ENCODE results near the gene OR51B5.
"Not testable (repeated sequence)": the region's sequence is repeated elsewhere in the genome, so short reads cannot be mapped to it uniquely, and the experiment has no call there.

Gene OR51B5

DNA sequence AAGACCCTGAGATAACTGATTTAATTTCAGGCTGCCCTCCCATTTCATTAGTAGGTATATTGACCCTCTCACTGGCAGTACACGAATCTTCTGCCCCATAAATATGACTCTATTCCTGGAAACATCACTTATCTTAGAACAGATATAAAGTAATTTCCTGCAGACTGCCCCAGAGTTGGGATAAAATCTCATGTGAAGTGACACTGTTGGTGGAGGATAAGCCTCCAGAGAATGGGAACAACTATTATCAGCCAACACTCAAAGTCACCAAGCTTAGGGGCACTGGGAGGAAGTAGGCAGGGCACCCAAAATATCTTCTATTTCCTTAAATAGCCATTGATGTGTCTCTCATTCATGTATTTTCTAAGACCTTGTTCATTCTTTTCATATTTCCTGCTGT is 8.2 kb downstream of the OR51B5 start:
- no peak overlapping the region for H3K4me3 ChIP-seq (replicated peaks; ENCODE audit: low read depth, low read length)
- DNase-seq (ENCODE audit: low read depth): no peak
- no peak for TF ChIP-seq CTCF (IDR thresholded peaks at IDR 0.05; ENCODE audit: low read length, missing control alignments)

DNA sequence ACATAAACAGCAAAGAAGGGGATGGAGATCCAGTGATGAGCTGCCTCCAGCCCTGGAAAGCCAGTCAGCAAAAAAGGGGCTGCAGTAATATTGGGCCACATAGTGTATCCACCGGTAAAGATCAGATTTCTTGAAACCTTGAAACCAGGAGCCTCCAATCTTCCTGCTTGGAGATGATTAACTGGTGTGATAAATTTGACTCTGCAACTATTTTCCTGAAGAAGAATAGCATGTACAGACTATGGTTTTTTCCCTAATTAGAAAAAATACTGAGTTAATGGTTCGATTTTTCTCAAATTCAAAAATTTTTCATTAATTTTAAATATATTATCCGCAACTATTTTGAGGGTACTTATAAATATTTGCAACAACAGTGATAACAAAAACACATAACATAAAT is 19.1 kb downstream of the OR51B5 start, which contains the start of gene OR51B2:
Gene OR51B2 (minus strand): TSS at position 101 of the 400 bp plus-strand sequence. CDS start 0 bp downstream, at position 101.
- H3K4me3 ChIP-seq (replicated peaks; ENCODE audit: low read depth, low read length): no peak within 1 kb of the TSS
- no peak for TF ChIP-seq CTCF (IDR thresholded peaks at IDR 0.05; ENCODE audit: low read length, missing control alignments)
- no peak for DNase-seq (ENCODE audit: low read depth)

GRCh38 chr11:5317292-5317691 is 26.0 kb downstream of the OR51B5 start:
- no peak for TF ChIP-seq CTCF (IDR thresholded peaks at IDR 0.05; ENCODE audit: low read length, missing control alignments)
- no peak for DNase-seq (ENCODE audit: low read depth)
- H3K4me3 ChIP-seq (replicated peaks; ENCODE audit: low read depth, low read length): no peak overlapping the region

DNA sequence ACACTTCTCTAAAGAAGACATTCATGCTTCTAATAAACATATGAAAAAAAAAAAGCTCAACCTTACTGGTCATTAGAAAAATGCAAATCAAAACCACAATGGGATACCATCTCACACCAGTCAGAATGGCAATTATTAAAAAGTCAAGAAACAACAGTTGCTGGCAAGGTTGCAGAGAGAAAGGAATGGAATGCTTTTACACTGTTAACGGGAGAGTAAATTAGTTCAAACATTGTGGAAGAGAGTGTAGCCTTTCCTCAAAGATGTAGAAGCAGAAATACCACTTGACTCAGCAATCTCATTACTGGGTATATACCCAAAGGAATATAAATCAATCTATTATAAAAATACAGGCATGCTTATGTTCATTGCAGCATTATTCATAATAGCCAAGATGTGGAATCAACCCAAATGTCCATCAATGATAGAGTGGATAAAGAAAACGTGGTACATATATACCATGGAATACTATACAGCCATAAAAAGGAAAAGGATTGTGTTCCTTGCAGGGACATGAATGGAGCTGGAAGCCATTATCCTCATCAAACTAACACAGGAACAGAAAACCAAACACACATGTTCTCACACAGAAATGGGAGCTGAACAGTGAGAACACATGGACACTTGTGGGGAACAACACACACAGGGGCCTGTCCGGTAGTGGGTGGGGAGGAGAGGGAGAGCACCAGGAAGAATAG is 29.8 kb downstream of the OR51B5 start:
- not testable (repeated sequence) for DNase-seq (ENCODE audit: low read depth); H3K4me3 ChIP-seq (replicated peaks; ENCODE audit: low read depth, low read length)

DNA sequence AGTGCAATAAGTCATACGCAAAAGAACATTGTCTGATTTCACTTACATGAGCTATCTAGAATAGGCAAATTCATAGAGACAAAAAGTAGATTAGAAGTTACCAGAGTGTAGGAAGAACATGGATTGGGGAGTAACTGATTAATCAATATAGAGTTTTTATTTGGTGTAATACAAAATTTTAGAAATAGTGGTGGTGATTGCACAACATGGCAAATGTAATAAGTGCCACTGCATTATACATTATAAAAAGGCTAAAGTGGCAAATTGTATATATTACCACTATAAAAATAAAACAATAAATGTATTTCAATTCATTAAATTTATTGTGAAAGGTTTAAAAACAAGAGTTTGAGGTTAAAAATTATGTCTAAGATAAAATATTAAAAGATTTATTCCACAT is 32.9 kb downstream of the OR51B5 start:
- DNase-seq (ENCODE audit: low read depth): no peak
- no peak for TF ChIP-seq CTCF (IDR thresholded peaks at IDR 0.05; ENCODE audit: low read length, missing control alignments)

DNA sequence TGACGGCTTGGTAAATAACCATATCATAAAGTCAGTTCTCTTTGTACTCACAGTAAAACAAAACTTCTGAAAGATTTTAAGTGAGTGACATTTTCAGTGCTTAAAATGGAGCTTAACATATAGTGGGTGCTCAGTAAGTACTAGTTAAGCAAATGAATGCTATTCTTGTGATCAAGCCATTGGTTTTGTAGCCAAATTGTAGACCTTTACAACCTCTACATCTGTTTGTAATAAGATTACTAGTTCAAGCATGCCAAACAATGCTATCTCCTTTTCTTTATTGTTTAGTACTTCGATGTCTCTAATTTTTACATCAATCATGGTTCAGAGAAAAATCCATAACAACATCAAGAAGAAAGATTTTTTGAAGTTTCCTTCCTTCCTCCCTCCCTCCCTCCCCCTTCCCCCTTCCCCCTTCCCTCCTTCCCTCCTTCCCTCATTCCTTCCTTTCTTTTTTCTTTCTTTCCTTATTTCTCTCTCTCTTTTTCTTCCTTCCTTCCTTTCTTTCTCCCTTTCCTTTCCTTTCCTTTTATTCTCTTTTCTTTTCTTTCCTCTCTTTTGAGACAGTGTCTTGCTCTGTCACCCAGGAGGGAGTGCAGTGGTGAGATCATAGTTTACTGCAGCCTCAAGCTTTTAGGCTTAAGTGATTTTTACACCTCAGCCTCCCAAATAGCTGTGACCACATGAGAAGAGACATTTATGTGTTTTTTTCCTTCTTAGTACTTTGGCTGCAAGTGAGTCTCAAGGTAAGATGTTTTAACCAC is 35.9 kb downstream of the OR51B5 start:
- no peak for TF ChIP-seq CTCF (IDR thresholded peaks at IDR 0.05; ENCODE audit: low read length, missing control alignments)
- no peak for DNase-seq (ENCODE audit: low read depth)

More for the DNA sequence above, 32.9 kb downstream of the OR51B5 start:
- no peak overlapping the region for H3K4me3 ChIP-seq (replicated peaks; ENCODE audit: low read depth, low read length)

GRCh38 chr11:5304046-5304445 is 39.3 kb downstream of the OR51B5 start:
- H3K4me3 ChIP-seq (replicated peaks; ENCODE audit: low read depth, low read length): no peak overlapping the region
- TF ChIP-seq CTCF (IDR thresholded peaks at IDR 0.05; ENCODE audit: low read length, missing control alignments): no peak
- no peak for DNase-seq (ENCODE audit: low read depth)

More for the DNA sequence above, 35.9 kb downstream of the OR51B5 start:
- no peak overlapping the region for H3K4me3 ChIP-seq (replicated peaks; ENCODE audit: low read depth, low read length)
